H1 (cell line): Measurements from ENCODE around the gene PBX1. TPM values are rescaled to one million over a fixed set of nuclear protein-coding genes. Genes with fewer than 3 reads are reported as not detected.

Experiments
- CTCF ChIA-PET: fragments of 300-600 bp; sonication (Branson Sonifier 250); formaldehyde crosslinking; loops from one replicate; lab custom pipeline; 2021; ENCODE audit not compliant: partially characterized antibody; lab: Charles Lee
- POLR2A ChIA-PET: fragments of 300-600 bp; sonication (Branson Sonifier 250); formaldehyde crosslinking; loops from one replicate; lab custom pipeline; 2021; ENCODE audit warnings: inconsistent platforms; ENCODE audit not compliant: partially characterized antibody; lab: Charles Lee
- DNase-seq, 2 experiments: peaks; one replicate each; pipeline versions ENCODE4 v3.0.0 to v3.0.0-alpha.2; 2010 to 2022; ENCODE audit warnings: low spot score in 2 of 2, low read depth in 1 of 2, mixed read lengths in 1 of 2
- FAIRE-seq: peaks from 2 replicates; lab custom pipeline; 2011; peaks lifted over from hg19 to GRCh38; lab: Jason Lieb, UNC
- H2AFZ ChIP-seq: 2 replicates; pipeline ENCODE4 v1.8.1; 2012; ENCODE audit warnings: low read length, inconsistent platforms
- H2AK5ac ChIP-seq: 2 replicates; pipeline ENCODE4 v1.6.1; 2013; ENCODE audit warnings: low read depth, low read length
- H2BK120ac ChIP-seq: replicated peaks from 2 replicates; pipeline ENCODE3; 2013; ENCODE audit warnings: low read depth, low read length, inconsistent platforms
- H2BK12ac ChIP-seq: 2 replicates; pipeline ENCODE4 v1.6.1; 2013; ENCODE audit warnings: low read depth, low read length
- H2BK15ac ChIP-seq: 2 replicates; pipeline ENCODE4 v1.6.1; 2013; ENCODE audit warnings: low read length
- H2BK20ac ChIP-seq: 2 replicates; pipeline ENCODE4 v1.6.1; 2013; ENCODE audit warnings: low read length
- H2BK5ac ChIP-seq: 2 replicates; pipeline ENCODE4 v1.6.1; 2013; ENCODE audit warnings: low read depth, low read length
- H3K14ac ChIP-seq: 2 replicates; pipeline ENCODE4 v1.6.1; 2013; ENCODE audit warnings: inconsistent platforms; ENCODE audit not compliant: insufficient read length
- H3K18ac ChIP-seq: 2 replicates; pipeline ENCODE4 v1.6.1; 2013; ENCODE audit warnings: low read length; ENCODE audit errors: extremely low read depth
- H3K23ac ChIP-seq: 2 replicates; pipeline ENCODE4 v1.6.1; 2013; ENCODE audit warnings: inconsistent platforms; ENCODE audit not compliant: insufficient read length
- H3K23me2 ChIP-seq: 2 replicates; pipeline ENCODE4 v1.6.1; 2013; ENCODE audit warnings: low read depth, low read length
- H3K27ac ChIP-seq: 2 replicates; pipeline ENCODE4 v1.6.1; 2011; ENCODE audit warnings: low read depth, low read length, inconsistent platforms
- H3K27me3 ChIP-seq, 4 experiments: replicated peaks in 1 of 4; 1 replicate in 1 of 4; 2 replicates in 3 of 4; pipeline versions ENCODE4 v1.6.1 to v1.8.1; 2011 to 2013; ENCODE audit warnings: low read length in 3 of 4, mild to moderate bottlenecking in 3 of 4, inconsistent platforms in 2 of 4, mixed read lengths in 2 of 4, moderate library complexity in 1 of 4; ENCODE audit not compliant: control insufficient read depth in 3 of 4, insufficient read depth in 3 of 4; ENCODE audit errors: extremely low read depth in 1 of 4
- H3K36me3 ChIP-seq, 4 experiments: 2 replicates each; pipeline versions ENCODE4 v1.6.1 to v1.8.1; 2011 to 2013; ENCODE audit warnings: mild to moderate bottlenecking in 4 of 4, low read length in 3 of 4, moderate library complexity in 2 of 4, control low read depth in 1 of 4, inconsistent platforms in 1 of 4; ENCODE audit not compliant: insufficient read depth in 4 of 4, control insufficient read depth in 2 of 4
- H3K4ac ChIP-seq: replicated peaks from 2 replicates; pipeline ENCODE3; 2013; ENCODE audit warnings: low read length, low read depth, mixed read lengths, inconsistent platforms; ENCODE audit not compliant: insufficient read length
- H3K4me1 ChIP-seq, 4 experiments: replicated peaks in 1 of 4; 1 replicate in 1 of 4; 2 replicates in 3 of 4; pipeline versions ENCODE4 v1.6.1 to v1.8.1; 2011 to 2013; ENCODE audit warnings: low read length in 3 of 4, inconsistent platforms in 2 of 4, mixed read lengths in 1 of 4; ENCODE audit not compliant: insufficient read depth in 4 of 4, control insufficient read depth in 3 of 4
- H3K4me2 ChIP-seq, 2 experiments: 2 replicates each; pipeline versions ENCODE4 v1.6.1 to v1.8.1; 2011 to 2013; ENCODE audit warnings: low read depth in 2 of 2, low read length in 2 of 2, control low read depth in 1 of 2, inconsistent platforms in 1 of 2, mild to moderate bottlenecking in 1 of 2; ENCODE audit not compliant: insufficient read depth in 1 of 2
- H3K4me3 ChIP-seq, 4 experiments: fragments of 200-600, 300-600 bp in 1 of 4; sonication (generic), shearing (Covaris generic), sonication (Bioruptor Twin) in 1 of 4; 2 replicates each; pipeline versions ENCODE4 v1.5.1 to v1.8.1; 2011 to 2016; ENCODE audit warnings: low read length in 4 of 4, low read depth in 3 of 4, control low read depth in 2 of 4, inconsistent platforms in 2 of 4, mild to moderate bottlenecking in 2 of 4, mixed read lengths in 1 of 4, moderate library complexity in 1 of 4; ENCODE audit not compliant: insufficient read depth in 2 of 4; ENCODE audit errors: extremely low read depth in 1 of 4
- H3K56ac ChIP-seq: replicated peaks from 2 replicates; pipeline ENCODE3; 2013; ENCODE audit warnings: low read depth, mild to moderate bottlenecking, mixed read lengths, low read length, inconsistent platforms; ENCODE audit not compliant: insufficient read length
- H3K79me1 ChIP-seq: 2 replicates; pipeline ENCODE4 v1.6.1; 2013; ENCODE audit warnings: low read depth, low read length, control low read depth
- H3K79me2 ChIP-seq, 2 experiments: 2 replicates each; pipeline versions ENCODE4 v1.6.1 to v1.8.1; 2012 to 2013; ENCODE audit warnings: low read length in 2 of 2, mild to moderate bottlenecking in 2 of 2, inconsistent platforms in 1 of 2; ENCODE audit not compliant: insufficient read depth in 2 of 2, control insufficient read depth in 1 of 2
- H3K9ac ChIP-seq, 4 experiments: replicated peaks in 1 of 4; 1 replicate in 1 of 4; 2 replicates in 3 of 4; pipeline versions ENCODE4 v1.6.1 to v1.8.1; 2011 to 2013; ENCODE audit warnings: low read depth in 3 of 4, low read length in 3 of 4, control low read depth in 2 of 4, mild to moderate bottlenecking in 2 of 4, moderate library complexity in 2 of 4, inconsistent platforms in 1 of 4; ENCODE audit errors: extremely low read depth in 1 of 4
- H3K9me3 ChIP-seq, 2 experiments: 2 replicates each; pipeline versions ENCODE4 v1.6.1 to v1.8.1; 2012 to 2013; ENCODE audit warnings: mild to moderate bottlenecking in 2 of 2, moderate library complexity in 2 of 2, control low read depth in 1 of 2, inconsistent platforms in 1 of 2, low read depth in 1 of 2, low read length in 1 of 2, mixed read lengths in 1 of 2; ENCODE audit not compliant: insufficient read depth in 2 of 2
- H4K20me1 ChIP-seq, 2 experiments: replicated peaks in 1 of 2; 2 replicates each; pipeline versions ENCODE3 to v1.8.1; 2011 to 2013; ENCODE audit warnings: inconsistent platforms in 2 of 2, low read length in 2 of 2, mild to moderate bottlenecking in 1 of 2; ENCODE audit not compliant: insufficient read depth in 2 of 2, control insufficient read depth in 1 of 2
- H4K5ac ChIP-seq: 2 replicates; pipeline ENCODE4 v1.6.1; 2013; ENCODE audit warnings: low read length, low read depth, mixed read lengths, inconsistent platforms; ENCODE audit not compliant: insufficient read length
- H4K8ac ChIP-seq: 2 replicates; pipeline ENCODE4 v1.8.0; 2013; ENCODE audit warnings: mild to moderate bottlenecking, moderate library complexity, low read length, inconsistent platforms; ENCODE audit not compliant: insufficient read depth; ENCODE audit errors: extremely low read depth
- H4K91ac ChIP-seq: replicated peaks from 2 replicates; pipeline ENCODE3; 2013; ENCODE audit warnings: low read length, mixed read lengths, inconsistent platforms; ENCODE audit not compliant: insufficient read length
- BCL11A ChIP-seq, 2 experiments: IDR thresholded peaks; one replicate each; pipeline ENCODE4 v1.6.1; 2011; ENCODE audit warnings: low read depth in 2 of 2, low read length in 2 of 2, mild to moderate bottlenecking in 2 of 2
- BRCA1 ChIP-seq: IDR thresholded peaks from 2 replicates; pipeline ENCODE4 v1.6.1; 2012; ENCODE audit warnings: low read depth, low read length, improper control_type of control experiment
- CBX5 ChIP-seq: fragments of 300-800, 300-1000 bp; sonication (generic); IDR thresholded peaks from 2 replicates; pipeline ENCODE4 v1.7.1; 2016; ENCODE audit warnings: antibody characterized with exemption, low read length, low read depth
- GTF2F1 ChIP-seq: IDR thresholded peaks from 2 replicates; pipeline ENCODE4 v1.6.1; 2012; ENCODE audit warnings: low read depth, low read length, improper control_type of control experiment, borderline replicate concordance
- HDAC6 ChIP-seq: IDR thresholded peaks from one replicate; pipeline ENCODE4 v1.7.1; 2012; ENCODE audit warnings: low read depth, mild to moderate bottlenecking, inconsistent platforms, low read length, moderate library complexity
- RNF2 ChIP-seq: fragments of 200-900, 300-1000 bp; sonication (generic); IDR thresholded peaks from 2 replicates; pipeline ENCODE4 v1.7.1; 2016; ENCODE audit warnings: borderline replicate concordance, low read depth, mild to moderate bottlenecking, antibody characterized with exemption, low read length; ENCODE audit not compliant: poor library complexity, severe bottlenecking; ENCODE audit errors: missing control alignments
- SIRT6 ChIP-seq: IDR thresholded peaks from one replicate; pipeline ENCODE4 v1.7.1; 2012; ENCODE audit warnings: low read length, inconsistent platforms
- SIX5 ChIP-seq: IDR thresholded peaks from 2 replicates; pipeline ENCODE4 v1.6.1; 2011; ENCODE audit warnings: mild to moderate bottlenecking, low read depth, low read length
- WGBS, 2 experiments: shearing (Covaris generic) in 1 of 2; methylation state at CpG; one replicate each; pipeline versions ENCODE4 v1.1.6 to v1.1.7; 2013 to 2015; ENCODE audit warnings: low lambda C conversion rate in 2 of 2, mixed read lengths in 2 of 2, inconsistent platforms in 1 of 2, low coverage in 1 of 2, missing lambda C conversion rate in 1 of 2; ENCODE audit not compliant: insufficient replicate concordance in 2 of 2, insufficient coverage in 1 of 2, insufficient read length in 1 of 2; ENCODE audit errors: extremely low coverage in 1 of 2, missing lambda C conversion rate in 1 of 2; 5-methylcytosine and 5-hydroxymethylcytosine counted together
- polyA plus RNA-seq, 7 experiments: library from polyadenylated mRNA; depleted of rRNA in 3 of 7; stranded (reverse) in 5 of 7; unstranded in 2 of 7; fragments of >200 nt in 5 of 7; fragments of 200-250 nt in 2 of 7; gene quantifications; 1 replicate in 5 of 7; 2 replicates in 1 of 7; 4 replicates in 1 of 7; pipeline versions ENCODE4 v1.2.1 to v1.2.3, GENCODE V29; 2011 to 2013; ENCODE audit warnings: missing spikeins in 2 of 7, mixed read lengths in 2 of 7
- total RNA-seq: library from RNA; stranded (reverse); fragmentation: NEBNext Ultra II Directional; extraction: Animal tissue kit (Norgen Biotek cat#: 25700); gene quantifications from 2 replicates; pipeline ENCODE4 v1.2.1, GENCODE V29; 2021
- TF ChIP-seq, protein P1 (sequence below), 3 experiments: IDR thresholded peaks; 1 replicate in 2 of 3; 2 replicates in 1 of 3; pipeline versions ENCODE4 v1.5.1 to v1.6.1; 2011; ENCODE audit warnings: low read length in 3 of 3, mild to moderate bottlenecking in 3 of 3, inconsistent platforms in 2 of 3, low read depth in 1 of 3, moderate library complexity in 1 of 3; ENCODE audit not compliant: insufficient read depth in 1 of 3; ENCODE audit errors: control extremely low read depth in 1 of 3

PBX1 gene
- total and polyA plus RNA-seq, 2 of the 8 experiments (the other 6 are each of a cell fraction or from before 2014, with no cell fraction given), result 87.4 to 124 TPM

DNA sequence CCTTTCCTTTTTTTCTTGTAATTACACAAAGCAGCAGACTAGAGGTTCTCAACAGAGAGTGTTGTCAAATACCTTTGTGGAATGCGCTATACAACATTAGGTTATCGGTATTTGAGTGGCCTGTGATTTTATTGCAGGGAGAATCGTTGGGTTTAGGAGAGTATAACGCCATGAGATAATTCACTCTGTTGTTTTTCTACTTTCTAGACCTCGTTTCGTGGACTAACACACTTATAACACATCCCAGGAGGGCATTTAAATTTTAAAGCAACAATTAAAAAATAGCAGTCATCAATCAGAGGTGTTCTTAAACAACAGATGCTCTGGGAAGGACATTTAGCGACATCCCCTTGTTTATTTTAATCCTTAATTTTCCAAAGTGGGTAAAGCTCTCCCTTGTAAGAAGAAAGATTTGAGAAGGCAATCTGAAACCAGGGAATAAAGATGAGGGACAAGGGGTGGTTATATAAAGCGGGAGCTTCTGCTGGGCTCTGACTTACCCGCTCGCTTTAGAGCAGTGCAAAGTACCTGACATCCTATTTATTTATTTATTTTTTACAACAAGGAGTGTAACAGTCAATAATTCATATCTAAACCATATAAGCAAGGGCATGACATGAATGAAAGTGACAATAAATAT lies 4.9 kb downstream of the PBX1 start:
- H4K5ac ChIP-seq, result no peak overlapping the region
- no peak overlapping the region for H2BK5ac ChIP-seq
- peak overlapping the region in 1 of 4 experiments; percentile 34; a peak in 1 of 7 replicates for H3K9ac ChIP-seq
- H3K27ac ChIP-seq, result no peak overlapping the region
- H3K27me3 ChIP-seq, result no peaks in the 10 kb centered on the region
- no peak overlapping the region for H3K56ac ChIP-seq
- peak overlapping the region; percentile 68 to 80; a peak in 3 of 4 replicates for H3K4me2 ChIP-seq
- POLR2A ChIA-PET, result interaction anchor here (1.2 kb wide), 2 partner anchors 28 to 38 kb away, joined by 4 read pairs; no protein-coding TSS in a partner anchor
- H2BK12ac ChIP-seq, result no peak overlapping the region
- H3K4ac ChIP-seq, result no peak overlapping the region
- H3K36me3 ChIP-seq, result peaks cover 0 to 14% (median 1%) of the 10 kb centered on the region in 4 experiments; a peak in 1 of 8 replicates
- H3K79me1 ChIP-seq, result 0 out of 2 replicates have a peak, but pooled peaks cover 3% of the 10 kb centered on the region
- 65% methylated on average over 10 of the region's 10 CpGs; no CpG with 5 or more reads in 1 of the 2 experiments for WGBS, 2 experiments
- H2AK5ac ChIP-seq, result no peak overlapping the region
- H3K18ac ChIP-seq, result no peak overlapping the region
- H2BK15ac ChIP-seq, result no peak overlapping the region
- CTCF ChIA-PET, result interaction anchor here (0.8 to 1.5 kb wide), 3 partner anchors 13 to 55 kb away, joined by 3 to 5 read pairs (median 3); no protein-coding TSS in a partner anchor
- no peak overlapping the region for H4K8ac ChIP-seq
- no peaks in the 10 kb centered on the region for H3K9me3 ChIP-seq
- H3K14ac ChIP-seq, result no peak overlapping the region
- peak overlapping the region in 2 of 4 experiments; percentile 16 to 87; a peak in 3 of 8 replicates for H3K4me3 ChIP-seq
- H2AFZ ChIP-seq, result no peak overlapping the region
- FAIRE-seq (peak; percentile 74), DNase-seq (no peak)
- H4K20me1 ChIP-seq, result peaks cover 6 to 28% of the 10 kb centered on the region in 2 experiments
- no peaks in the 10 kb centered on the region for H3K23me2 ChIP-seq
- H4K91ac ChIP-seq, result no peak overlapping the region
- H2BK120ac ChIP-seq, result no peak overlapping the region
- peaks cover 21 to 90% of the 10 kb centered on the region in 2 experiments; a peak in 3 of 4 replicates for H3K79me2 ChIP-seq
- H3K23ac ChIP-seq, result no peak overlapping the region
- H2BK20ac ChIP-seq, result no peak overlapping the region
- peaks cover 0 to 21% (median 7%) of the 10 kb centered on the region in 4 experiments; a peak in 3 of 7 replicates for H3K4me1 ChIP-seq
- no peak for TF ChIP-seq CBX5
- TF ChIP-seq GTF2F1, result no peak
- TF ChIP-seq, protein P1, sequence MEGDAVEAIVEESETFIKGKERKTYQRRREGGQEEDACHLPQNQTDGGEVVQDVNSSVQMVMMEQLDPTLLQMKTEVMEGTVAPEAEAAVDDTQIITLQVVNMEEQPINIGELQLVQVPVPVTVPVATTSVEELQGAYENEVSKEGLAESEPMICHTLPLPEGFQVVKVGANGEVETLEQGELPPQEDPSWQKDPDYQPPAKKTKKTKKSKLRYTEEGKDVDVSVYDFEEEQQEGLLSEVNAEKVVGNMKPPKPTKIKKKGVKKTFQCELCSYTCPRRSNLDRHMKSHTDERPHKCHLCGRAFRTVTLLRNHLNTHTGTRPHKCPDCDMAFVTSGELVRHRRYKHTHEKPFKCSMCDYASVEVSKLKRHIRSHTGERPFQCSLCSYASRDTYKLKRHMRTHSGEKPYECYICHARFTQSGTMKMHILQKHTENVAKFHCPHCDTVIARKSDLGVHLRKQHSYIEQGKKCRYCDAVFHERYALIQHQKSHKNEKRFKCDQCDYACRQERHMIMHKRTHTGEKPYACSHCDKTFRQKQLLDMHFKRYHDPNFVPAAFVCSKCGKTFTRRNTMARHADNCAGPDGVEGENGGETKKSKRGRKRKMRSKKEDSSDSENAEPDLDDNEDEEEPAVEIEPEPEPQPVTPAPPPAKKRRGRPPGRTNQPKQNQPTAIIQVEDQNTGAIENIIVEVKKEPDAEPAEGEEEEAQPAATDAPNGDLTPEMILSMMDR (IDR thresholded peaks at IDR 0.05; ENCODE audit: control extremely low read depth in 1 of 3, insufficient read depth in 1 of 3, low read depth in 1 of 3, low read length in 3 of 3), result no peak
- no peak for TF ChIP-seq HDAC6
- no peak for TF ChIP-seq BRCA1
- no peak for TF ChIP-seq SIX5
- no peak for TF ChIP-seq BCL11A (IDR thresholded peaks at IDR 0.05; ENCODE audit: low read depth in 2 of 2, low read length in 2 of 2)
- TF ChIP-seq RNF2, result no peak
- no peak for TF ChIP-seq SIRT6
